H7 (cell line): ENCODE measurements around the gene TIMELESS. TPM values are rescaled to one million over a fixed set of nuclear protein-coding genes. Genes with fewer than 3 reads are reported as not detected.
A peak's percentile ranks its signal among the peaks of the same experiment; 100 is the strongest.
"Not testable (repeated sequence)": the region's sequence is repeated elsewhere in the genome, so short reads cannot be mapped to it uniquely, and the experiment has no call there.

Experiments
- DNase-seq: peaks from one replicate; pipeline ENCODE4 v3.0.0; 2012
- H3K27me3 ChIP-seq: 2 replicates; pipeline ENCODE4 v1.6.0; 2011; ENCODE audit warnings: mild to moderate bottlenecking, low read length; ENCODE audit not compliant: control insufficient read depth, insufficient read depth
- H3K36me3 ChIP-seq: replicated peaks from 2 replicates; pipeline ENCODE4 v1.5.1; 2011; ENCODE audit warnings: low read length; ENCODE audit not compliant: control insufficient read depth, insufficient read depth
- H3K4me3 ChIP-seq: 2 replicates; pipeline ENCODE4 v1.5.1; 2011; ENCODE audit warnings: low read depth, mild to moderate bottlenecking, control low read depth, low read length, moderate library complexity; ENCODE audit not compliant: insufficient read depth
- total RNA-seq: library from RNA; depleted of rRNA; stranded (reverse); fragments of >200 nt; shearing (Covaris generic); gene quantifications from 2 replicates; pipeline ENCODE4 v1.2.3, GENCODE V29; 2014

Gene TIMELESS
- total RNA-seq, 1 experiment from 2014 or later, result 13.3 TPM

DNA sequence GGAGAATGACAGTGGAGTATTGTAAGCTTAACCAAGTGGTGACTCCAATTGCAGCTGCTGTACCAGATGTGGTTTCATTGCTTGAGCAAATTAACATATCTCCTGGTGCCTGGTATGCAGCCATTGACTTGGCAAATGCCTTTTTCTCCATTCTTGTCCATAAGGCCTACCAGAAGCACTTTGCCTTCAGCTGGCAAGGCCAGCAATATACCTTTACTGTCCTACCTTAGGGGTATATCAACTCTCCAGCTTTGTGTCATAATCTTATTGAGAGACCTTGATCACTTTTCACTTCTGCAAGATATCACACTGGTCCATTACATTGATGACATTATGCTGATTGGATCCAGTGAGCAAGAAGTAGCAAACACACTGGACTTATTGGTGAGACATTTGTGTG, 47.6 kb downstream of the TIMELESS start:
- H3K36me3 ChIP-seq, result not testable (repeated sequence)

DNA sequence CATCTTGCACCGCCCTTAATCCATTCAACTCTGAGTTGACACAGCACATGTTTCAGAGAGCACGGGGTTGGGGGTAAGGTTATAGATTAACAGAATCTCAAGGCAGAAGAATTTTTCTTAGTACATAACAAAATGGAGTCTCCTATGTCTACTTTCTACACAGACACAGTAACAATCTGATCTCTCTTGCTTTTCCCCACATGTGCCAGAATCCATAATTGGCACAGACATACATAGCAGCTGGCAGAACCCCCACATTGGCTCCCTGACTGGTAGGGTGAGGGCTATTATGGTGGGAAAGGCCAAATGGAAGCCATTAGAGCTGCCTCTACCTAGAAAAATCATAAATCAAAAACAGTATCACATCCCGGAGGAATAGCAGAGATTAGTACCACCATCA, 48.1 kb downstream of the TIMELESS start:
- DNase-seq, H3K4me3 ChIP-seq, H3K36me3 ChIP-seq, H3K27me3 ChIP-seq: not testable (repeated sequence)

More for the DNA sequence above, 47.6 kb downstream of the TIMELESS start:
- H3K27me3 ChIP-seq, DNase-seq, H3K4me3 ChIP-seq: not testable (repeated sequence)

DNA sequence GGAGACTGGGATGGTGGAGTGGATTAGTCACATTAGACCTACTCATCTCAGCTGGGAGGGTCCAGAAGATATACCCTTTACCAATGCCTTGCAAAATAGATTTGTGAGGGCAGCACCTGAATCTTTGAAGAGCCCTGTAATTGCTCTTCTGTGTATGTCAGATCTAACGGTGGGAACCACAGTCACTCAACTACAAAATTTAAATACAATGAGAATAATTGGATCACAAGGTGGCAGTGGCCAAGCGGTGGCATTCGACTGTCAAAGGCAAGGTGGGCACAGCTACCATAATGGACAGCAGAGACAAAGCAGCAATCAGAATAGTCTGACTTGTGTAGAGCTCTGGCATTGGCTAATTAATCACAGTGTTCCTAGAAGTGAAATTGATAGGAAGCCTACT, 49.8 kb downstream of the TIMELESS start:
- H3K4me3 ChIP-seq, H3K27me3 ChIP-seq, H3K36me3 ChIP-seq, DNase-seq: not testable (repeated sequence)

DNA sequence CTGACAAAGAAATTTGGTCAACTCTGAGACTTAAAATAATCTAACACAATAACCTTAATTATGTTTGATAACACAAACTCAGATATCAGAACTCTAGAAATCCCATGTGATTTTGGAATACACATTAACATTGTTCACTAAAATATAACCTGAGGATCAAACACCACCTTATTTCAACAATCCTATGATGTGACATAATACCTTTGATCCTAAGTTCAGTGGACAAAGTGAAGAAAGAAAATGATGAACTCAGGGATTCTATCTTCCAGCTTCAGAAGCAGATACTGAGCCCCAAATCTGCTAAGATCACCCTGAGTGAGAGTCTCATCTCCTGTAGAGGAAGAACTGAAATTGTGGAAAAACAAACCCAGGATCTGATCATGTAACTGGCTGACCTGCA, 50.9 kb downstream of the TIMELESS start:
- no peaks in the 10 kb centered on the region for H3K36me3 ChIP-seq
- no peak for DNase-seq
- no peak overlapping the region for H3K4me3 ChIP-seq
- H3K27me3 ChIP-seq, result no peaks in the 10 kb centered on the region

DNA sequence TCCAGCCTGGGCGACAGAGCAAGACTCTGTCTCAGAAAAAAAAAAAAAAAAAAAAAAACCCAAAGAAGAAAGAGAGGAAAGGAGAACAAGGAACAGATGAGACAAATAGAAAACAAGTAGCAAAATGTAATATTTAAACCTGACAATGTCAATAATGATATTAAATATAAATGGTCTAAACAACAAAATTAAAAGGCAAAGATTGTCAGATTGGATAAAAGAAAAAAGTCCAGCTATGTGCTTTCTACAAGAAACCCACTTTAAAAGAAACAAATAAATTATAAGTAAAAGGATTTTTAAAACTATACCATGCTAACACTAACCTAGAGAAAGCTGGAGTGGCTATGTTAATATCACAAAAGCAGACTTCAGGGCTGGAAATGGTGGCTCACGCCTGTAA, 56.9 kb downstream of the TIMELESS start:
- no peaks in the 10 kb centered on the region for H3K27me3 ChIP-seq
- no peaks in the 10 kb centered on the region for H3K36me3 ChIP-seq
- no peak for DNase-seq
- no peak overlapping the region for H3K4me3 ChIP-seq

DNA sequence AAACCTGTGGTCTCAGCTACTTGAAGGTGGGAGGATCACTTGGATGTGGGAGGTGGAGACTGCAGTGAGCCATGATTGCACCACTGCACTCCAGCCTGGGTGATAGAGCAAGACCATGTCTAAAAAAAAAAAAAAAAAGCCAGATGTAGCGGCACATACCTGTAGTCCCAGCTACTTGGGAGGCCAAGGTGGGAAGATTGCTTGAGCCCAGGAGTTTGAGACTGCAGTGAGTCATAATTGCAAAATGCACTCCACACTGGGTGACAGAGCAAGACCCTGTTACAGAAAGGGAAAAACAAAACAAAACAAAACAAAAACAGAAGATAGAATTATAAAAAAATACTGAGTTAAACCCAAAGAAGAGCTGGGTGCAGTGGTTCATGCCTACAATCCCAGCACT, 57.5 kb downstream of the TIMELESS start:
- no peaks in the 10 kb centered on the region for H3K36me3 ChIP-seq
- H3K4me3 ChIP-seq, result no peak overlapping the region
- H3K27me3 ChIP-seq, result no peaks in the 10 kb centered on the region
- DNase-seq, result no peak

DNA sequence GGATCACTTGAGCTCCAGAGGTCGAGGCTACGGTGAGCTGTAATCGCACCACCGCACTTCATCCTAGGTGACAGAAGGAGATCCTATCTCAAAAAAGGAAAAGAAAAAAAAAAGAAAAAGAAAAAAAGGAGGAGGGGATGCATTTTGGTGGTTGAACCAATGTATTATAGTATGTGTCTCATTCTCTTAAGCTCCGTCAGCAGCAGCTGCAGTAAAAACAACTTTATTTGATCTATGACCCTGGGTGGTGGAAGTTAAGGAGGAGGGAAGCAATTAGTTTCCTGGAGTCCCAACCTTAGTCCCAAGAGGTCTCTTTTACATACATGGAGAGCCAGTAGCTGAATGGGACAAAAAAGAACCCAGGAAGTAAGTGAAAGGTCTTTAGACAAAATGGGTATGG, 59.8 kb downstream of the TIMELESS start:
- no peak overlapping the region for H3K4me3 ChIP-seq
- no peaks in the 10 kb centered on the region for H3K36me3 ChIP-seq
- no peak for DNase-seq
- no peaks in the 10 kb centered on the region for H3K27me3 ChIP-seq

DNA sequence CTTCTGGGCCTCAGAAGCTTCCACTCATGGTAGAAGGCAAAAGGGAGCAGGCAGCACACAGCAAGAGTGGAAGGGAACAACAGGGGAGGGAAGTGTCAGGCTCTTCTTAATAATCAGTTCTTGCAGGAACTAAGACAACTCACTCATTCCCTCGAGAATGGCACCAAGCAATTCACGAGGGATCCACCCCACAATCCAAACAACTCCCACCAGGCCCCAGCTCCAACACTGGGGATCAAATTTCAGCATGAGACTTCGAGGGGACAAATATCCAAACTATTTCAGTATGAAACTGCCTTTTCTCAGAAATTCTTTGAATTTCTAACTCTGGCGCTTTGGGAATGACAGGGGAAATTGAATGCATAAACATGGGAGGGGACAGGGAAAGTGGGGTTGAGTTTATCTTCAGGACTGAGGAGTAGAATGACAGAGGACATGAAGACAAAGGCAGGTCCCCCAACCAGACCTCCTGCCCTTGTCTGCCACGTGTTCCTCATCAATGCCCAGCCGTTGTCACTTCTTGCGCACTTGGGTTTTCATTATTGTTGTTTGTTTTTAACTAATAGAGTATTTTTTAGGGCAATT, 62.0 kb downstream of the TIMELESS start:
- Histone ChIP-seq H3K27me3 (no peaks in the 10 kb centered on the region), H3K36me3 (no peaks in the 10 kb centered on the region)
- DNase-seq, result no peak

DNA sequence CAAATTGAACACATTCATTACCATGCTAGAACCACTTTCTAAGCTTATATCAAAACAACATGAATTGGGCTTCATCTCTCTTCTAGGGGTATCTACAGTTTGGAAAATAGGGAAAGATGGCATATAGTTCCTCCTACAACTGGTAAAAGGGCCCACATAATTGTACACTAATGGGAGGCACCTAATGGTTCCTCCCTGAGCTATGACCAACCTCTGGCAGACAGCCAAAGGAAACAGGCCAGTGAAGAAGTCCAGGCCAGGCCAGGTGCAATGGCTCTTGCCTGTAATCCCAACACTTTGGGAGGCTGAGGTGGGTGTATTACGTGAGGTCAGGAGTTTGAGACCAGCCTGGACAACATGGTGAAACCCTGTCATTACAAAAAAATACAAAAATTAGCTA, 63.4 kb downstream of the TIMELESS start:
- no peaks in the 10 kb centered on the region for H3K27me3 ChIP-seq
- no peak for DNase-seq

More for the DNA sequence above, 62.0 kb downstream of the TIMELESS start:
- no peak overlapping the region for H3K4me3 ChIP-seq

DNA sequence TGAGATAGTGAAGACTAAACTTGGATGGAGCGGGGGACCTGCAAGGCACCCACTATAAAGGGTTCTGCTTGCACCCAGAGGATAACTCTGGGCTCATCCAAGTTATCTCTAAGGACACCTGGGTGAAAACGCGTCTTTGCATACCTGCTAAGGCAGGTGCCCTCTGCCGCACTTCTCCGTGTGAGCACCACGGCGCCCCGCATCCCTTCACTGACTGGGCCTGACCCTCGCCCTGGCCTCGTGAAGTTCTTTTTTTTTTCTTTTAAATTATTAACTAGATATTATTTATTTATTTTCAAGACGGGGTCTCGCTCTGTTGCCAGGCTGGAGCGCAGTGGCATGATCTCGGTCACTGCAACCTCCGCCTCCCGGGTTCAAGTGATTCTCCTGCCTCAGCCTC, 66.6 kb downstream of the TIMELESS start:
- H3K4me3 ChIP-seq, result no peak overlapping the region
- H3K27me3 ChIP-seq, result no peaks in the 10 kb centered on the region
- no peaks in the 10 kb centered on the region for H3K36me3 ChIP-seq
- no peak for DNase-seq

More for the DNA sequence above, 63.4 kb downstream of the TIMELESS start:
- Histone ChIP-seq H3K36me3 (no peaks in the 10 kb centered on the region), H3K4me3 (no peak overlapping the region)

DNA sequence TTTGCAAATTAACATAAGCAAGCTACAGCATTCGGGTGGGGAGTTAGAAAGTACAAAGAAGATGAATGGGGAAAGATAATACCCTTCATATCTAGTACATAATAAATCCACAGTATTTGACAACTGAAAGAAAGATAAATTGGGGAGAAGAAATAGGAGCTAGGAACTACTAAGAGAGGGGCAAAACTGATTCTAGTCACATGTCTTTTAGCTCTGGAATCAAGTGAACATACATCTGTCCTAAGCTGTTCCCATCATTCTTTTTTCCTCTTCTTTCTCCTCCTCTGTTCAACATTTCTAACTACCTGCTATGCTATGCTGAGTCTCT, 71.3 kb downstream of the TIMELESS start:
- DNase-seq, result no peak
- Histone ChIP-seq H3K4me3 (no peak overlapping the region), H3K27me3 (no peaks in the 10 kb centered on the region), H3K36me3 (no peaks in the 10 kb centered on the region)

DNA sequence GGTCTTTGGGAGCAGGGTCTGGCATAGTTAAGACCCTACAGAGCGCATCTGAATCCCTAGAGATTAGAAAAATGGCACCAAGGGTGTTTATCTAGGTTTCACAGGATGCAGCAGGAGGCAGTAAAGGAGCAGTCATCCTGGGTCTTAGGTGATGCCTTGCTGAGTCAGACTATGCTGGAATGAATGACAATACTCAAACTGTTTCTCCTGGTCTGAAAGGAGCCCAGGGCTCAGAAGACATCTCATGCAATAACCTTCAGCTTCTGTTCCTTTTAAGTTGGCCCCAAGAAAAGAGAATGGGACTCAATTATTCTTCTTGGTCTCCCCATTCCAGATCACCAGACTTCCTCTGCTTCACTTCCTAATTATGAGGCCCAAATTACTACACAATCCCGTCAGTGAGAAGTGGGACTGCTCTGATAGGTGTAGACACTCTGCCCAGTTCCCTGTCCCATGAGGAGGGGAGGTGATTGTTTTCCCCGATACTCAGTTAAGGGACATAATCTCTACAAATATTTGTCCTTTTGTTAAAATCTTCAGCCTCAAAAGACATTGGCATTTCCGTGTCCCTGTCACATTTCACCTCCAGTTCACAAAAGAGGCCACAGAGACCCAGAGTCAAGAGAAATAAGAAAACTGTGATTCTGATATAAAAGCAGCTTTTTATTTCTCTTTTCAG, 71.8 kb downstream of the TIMELESS start:
- Histone ChIP-seq H3K27me3 (no peaks in the 10 kb centered on the region), H3K36me3 (no peaks in the 10 kb centered on the region), H3K4me3 (no peak overlapping the region)
- peak; percentile 62 for DNase-seq

DNA sequence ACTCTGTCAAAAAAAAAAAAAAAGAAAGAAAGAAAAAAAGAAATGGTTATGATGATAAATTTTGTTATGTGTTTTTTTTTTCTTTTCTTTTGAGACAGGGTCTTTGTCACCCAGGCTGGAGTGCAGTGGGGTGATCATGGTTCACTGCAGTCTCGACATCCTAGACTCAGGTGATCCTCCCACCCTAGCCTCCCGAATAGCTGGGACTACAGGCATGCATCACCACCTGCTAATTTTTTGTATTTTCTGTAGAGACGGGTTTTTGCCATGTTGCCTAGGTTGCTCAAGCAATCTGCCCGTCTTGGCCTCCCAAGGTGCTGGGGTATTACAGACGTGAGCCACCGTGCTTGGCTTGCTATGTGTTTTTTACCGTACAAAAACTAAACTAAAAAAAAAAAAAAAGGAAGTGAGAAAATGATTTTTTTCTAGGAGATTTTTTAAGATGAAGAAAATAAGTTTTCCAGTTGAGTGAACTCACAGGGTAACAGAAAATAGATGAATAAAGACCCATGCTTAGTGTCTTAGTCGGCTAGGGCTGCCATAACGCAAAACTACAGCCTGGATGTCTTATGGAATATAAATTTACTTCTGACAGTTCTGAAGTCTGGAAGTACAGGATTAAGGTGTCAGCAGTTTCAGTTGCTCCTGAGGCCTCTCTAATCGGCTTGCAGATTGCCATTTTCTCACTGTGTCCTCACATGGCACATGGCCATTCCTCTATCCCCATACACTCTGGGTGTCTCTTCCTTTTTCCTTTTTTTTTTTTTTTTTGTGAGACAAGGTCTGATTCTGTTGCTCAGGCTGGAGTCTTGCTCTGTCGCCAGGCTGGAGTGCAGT, 73.4 kb downstream of the TIMELESS start:
- DNase-seq, result no peak

DNA sequence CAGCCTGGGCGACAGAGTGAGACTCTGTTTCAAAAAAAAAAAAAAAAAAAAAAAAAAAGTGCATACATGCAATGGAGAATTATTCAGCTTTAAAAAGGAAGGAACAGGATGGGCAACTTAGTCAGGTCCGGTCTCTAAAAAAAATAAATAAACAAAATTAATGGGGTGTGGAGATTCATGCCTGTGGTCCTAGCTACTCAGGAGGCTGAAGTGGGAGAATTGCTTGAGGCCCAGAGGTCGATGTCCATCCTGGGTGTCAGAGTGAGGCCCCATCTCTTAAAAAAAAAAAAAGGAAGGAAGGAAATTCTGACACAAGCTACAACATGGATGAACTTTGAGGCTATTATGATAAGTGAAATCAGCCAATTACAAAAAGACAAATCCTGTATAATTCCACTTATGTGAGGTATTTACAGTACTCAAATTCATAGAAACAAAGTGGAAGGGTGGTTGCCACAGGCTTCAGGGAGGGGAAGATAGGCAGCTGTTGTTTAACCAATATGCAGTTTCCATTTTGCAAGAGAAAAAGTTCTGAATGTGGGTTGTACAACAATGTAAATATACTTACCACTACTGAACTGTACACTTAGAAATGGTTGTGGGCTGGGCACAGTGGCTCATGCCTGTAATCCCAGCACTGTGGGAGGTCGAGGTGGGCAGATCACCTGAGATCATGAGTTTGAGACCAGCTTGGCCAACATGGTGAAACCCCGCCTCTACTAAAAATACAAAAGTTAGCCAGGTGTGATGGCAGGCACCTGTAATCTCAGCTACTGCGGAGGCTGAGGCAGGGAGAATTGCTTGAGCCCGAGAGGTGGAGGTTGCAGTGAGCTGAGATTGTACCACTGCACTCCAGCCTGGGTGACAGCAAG, 74.3 kb downstream of the TIMELESS start:
- DNase-seq, result no peak
- Histone ChIP-seq H3K36me3 (no peaks in the 10 kb centered on the region), H3K27me3 (no peaks in the 10 kb centered on the region)

More for the DNA sequence above, 73.4 kb downstream of the TIMELESS start:
- no peaks in the 10 kb centered on the region for H3K36me3 ChIP-seq
- H3K27me3 ChIP-seq, result no peaks in the 10 kb centered on the region
- H3K4me3 ChIP-seq, result no peak overlapping the region

More for the DNA sequence above, 74.3 kb downstream of the TIMELESS start:
- no peak overlapping the region for H3K4me3 ChIP-seq
